Gastroesophageal sphincter (tissue), 4 donors: ENCODE data around the gene CABP7. TPM values are rescaled to one million over a fixed set of nuclear protein-coding genes. Genes with fewer than 3 reads are reported as not detected.

Experiments used
- ATAC-seq: fragments of 150-250 bp; one replicate; pipeline ENCODE4 v1.9.1; 2016; ENCODE audit warnings: mild to moderate bottlenecking, moderate library complexity
- H3K27ac ChIP-seq, 4 donors: fragments of 200-600 bp; sonication (generic) in 3 of 4; 1 replicate in 3 of 4; 2 replicates in 1 of 4; pipeline ENCODE4 v1.5.1; 2016 to 2019
- H3K27me3 ChIP-seq: fragments of 200-600 bp; sonication (generic); one replicate; pipeline ENCODE4 v1.5.1; 2019
- H3K36me3 ChIP-seq, 2 donors: fragments of 200-600 bp; sonication (generic); one replicate each; pipeline ENCODE4 v1.5.1; 2019; ENCODE audit warnings: control low read depth in 1 of 2
- H3K4me1 ChIP-seq, 3 donors: fragments of 200-600 bp; sonication (generic); 1 replicate in 2 of 3; 2 replicates in 1 of 3; pipeline ENCODE4 v1.5.1; 2016 to 2019; ENCODE audit warnings: control low read depth in 2 of 3
- H3K4me3 ChIP-seq, 2 donors: fragments of 200-600 bp; sonication (generic); one replicate each; pipeline ENCODE4 v1.5.1; 2019; ENCODE audit warnings: mild to moderate bottlenecking in 1 of 2, moderate library complexity in 1 of 2
- H3K9me3 ChIP-seq, 3 donors: fragments of 200-600 bp; sonication (generic); one replicate each; pipeline ENCODE4 v1.5.1; 2017 to 2019; ENCODE audit warnings: control low read depth in 2 of 3
- EP300 ChIP-seq: sonication (generic); formaldehyde crosslinking; IDR thresholded peaks from one replicate; pipeline ENCODE4 v1.6.1; 2017; ENCODE audit warnings: antibody characterized with exemption, mild to moderate bottlenecking
- POLR2A ChIP-seq, 2 donors: fragments of 450-650 bp; IDR thresholded peaks; one replicate each; pipeline ENCODE4 v1.6.1; 2017; ENCODE audit warnings: antibody characterized with exemption in 2 of 2, mild to moderate bottlenecking in 2 of 2, moderate library complexity in 1 of 2
- POLR2AphosphoS5 ChIP-seq: sonication (generic); formaldehyde crosslinking; IDR thresholded peaks from one replicate; pipeline ENCODE4 v1.6.1; 2017; ENCODE audit warnings: antibody characterized with exemption
- WGBS, 2 donors: methylation state at CpG; one replicate each; pipeline ENCODE4 v1.1.5; 2018; ENCODE audit warnings: low coverage in 1 of 2; 5-methylcytosine and 5-hydroxymethylcytosine counted together
- total RNA-seq, 4 donors: library from RNA; depleted of rRNA; stranded (reverse); fragments of >200 nt; gene quantifications; one replicate each; pipeline ENCODE4 v1.1.0, GENCODE V29; 2016
- TF ChIP-seq, protein P1 (sequence below), 4 experiments: fragments of 200-600 bp in 2 of 4; fragments of 450-650 bp in 2 of 4; sonication (generic) in 1 of 4; IDR thresholded peaks; one replicate each; pipeline ENCODE4 v1.5.1; 2017 to 2019; ENCODE audit warnings: antibody characterized with exemption in 4 of 4, mild to moderate bottlenecking in 2 of 4, moderate library complexity in 2 of 4

CABP7 gene
- total RNA-seq, 4 donors from 2014 or later = 0.27 to 0.62 (median 0.32) TPM; not detected in 1

DNA sequence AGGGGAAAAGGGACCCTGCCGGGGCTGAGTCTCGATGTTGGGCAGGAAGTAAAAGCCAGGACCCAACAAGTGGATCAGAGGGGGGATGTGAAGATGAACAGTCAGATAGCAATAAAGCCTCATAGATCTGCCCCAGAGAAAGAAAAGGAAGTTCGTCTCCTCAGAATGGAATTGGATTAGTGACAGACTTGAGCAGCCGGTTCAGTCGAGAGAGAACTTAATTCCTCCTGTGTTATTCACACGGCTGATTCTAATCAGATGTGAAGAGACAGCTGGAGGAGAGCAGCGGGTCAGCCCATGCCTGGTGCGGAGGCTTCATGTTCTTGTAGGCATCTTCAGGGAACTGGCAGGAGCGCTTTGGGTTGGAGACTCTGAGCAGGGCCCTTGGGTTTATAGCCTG is 29.3 kb upstream of the CABP7 start:
- TF ChIP-seq POLR2AphosphoS5 (no peak), EP300 (no peak), POLR2A (IDR thresholded peaks at IDR 0.05) (no peak)
- TF ChIP-seq, protein P1, sequence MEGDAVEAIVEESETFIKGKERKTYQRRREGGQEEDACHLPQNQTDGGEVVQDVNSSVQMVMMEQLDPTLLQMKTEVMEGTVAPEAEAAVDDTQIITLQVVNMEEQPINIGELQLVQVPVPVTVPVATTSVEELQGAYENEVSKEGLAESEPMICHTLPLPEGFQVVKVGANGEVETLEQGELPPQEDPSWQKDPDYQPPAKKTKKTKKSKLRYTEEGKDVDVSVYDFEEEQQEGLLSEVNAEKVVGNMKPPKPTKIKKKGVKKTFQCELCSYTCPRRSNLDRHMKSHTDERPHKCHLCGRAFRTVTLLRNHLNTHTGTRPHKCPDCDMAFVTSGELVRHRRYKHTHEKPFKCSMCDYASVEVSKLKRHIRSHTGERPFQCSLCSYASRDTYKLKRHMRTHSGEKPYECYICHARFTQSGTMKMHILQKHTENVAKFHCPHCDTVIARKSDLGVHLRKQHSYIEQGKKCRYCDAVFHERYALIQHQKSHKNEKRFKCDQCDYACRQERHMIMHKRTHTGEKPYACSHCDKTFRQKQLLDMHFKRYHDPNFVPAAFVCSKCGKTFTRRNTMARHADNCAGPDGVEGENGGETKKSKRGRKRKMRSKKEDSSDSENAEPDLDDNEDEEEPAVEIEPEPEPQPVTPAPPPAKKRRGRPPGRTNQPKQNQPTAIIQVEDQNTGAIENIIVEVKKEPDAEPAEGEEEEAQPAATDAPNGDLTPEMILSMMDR (IDR thresholded peaks at IDR 0.05) = no peak
- Histone ChIP-seq H3K36me3 (peaks cover 0 to 81% of the 10 kb centered on the region in 2 donors), H3K4me3 (no peak overlapping the region), H3K9me3 (no peaks in the 10 kb centered on the region), H3K4me1 (peaks cover 0 to 14% (median 0%) of the 10 kb centered on the region in 3 donors), H3K27me3 (no peaks in the 10 kb centered on the region), H3K27ac (peak overlapping the region in 1 of 4 donors; percentile 18)
- 65 to 78% methylated on average over 7 to 8 of the region's 9 CpGs for WGBS, 2 donors
- ATAC-seq = no peak

DNA sequence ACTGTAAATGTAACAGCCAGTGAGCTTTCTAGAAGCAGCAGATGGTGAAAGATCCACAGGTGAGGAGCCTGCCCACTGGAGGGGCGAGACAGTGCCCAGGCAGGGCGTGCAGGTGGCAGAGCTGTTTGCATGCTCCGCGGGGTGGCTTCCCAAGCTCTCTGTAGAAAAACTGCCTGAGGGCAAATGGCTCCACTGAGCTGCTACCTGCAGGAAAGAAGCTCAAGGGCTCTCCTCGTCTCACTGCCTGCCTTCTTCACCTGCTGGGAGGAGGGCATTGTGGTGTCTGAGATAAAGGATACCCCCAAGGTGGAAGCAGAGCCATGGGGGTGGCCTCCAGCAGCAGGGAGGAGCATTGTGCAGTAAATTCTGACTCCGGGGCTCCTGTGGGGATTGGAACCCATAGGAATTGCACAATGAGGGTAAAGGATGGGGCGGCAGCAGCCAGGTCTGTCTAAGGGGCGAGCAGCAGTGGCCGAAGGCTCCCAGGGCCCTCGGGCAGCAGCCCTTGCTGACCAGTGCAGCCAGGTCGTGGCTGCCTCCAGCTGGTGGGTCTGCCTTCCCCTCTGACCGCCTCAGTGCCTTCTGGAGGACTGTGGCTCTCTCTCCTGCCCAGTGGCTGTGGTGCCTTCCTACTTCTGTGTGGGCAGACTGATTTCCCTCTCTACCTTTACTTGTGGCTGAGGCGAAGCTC is 28.0 kb upstream of the CABP7 start:
- WGBS, 2 donors = 93% methylated on average over 3 of the region's 13 CpGs; no CpG with 5 or more reads in 1 of the 2 donors

DNA sequence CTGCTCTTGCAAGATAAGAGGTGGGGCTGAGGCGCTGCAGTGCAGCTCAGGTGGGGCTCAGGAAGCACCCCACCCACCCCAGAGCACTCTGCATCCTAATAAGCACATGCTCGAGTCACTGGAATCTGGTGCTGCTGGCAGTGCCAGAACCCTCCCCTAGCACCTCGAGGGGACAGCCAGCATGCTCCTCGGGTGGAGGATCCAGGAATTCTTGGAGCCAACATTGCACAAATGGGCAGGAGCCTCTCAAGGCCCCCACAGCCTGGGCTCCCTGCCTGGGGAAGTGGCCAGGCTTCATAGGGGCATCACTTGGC is 27.5 kb upstream of the CABP7 start:
- peaks cover 0 to 81% of the 10 kb centered on the region in 2 donors for H3K36me3 ChIP-seq
- ATAC-seq = no peak

More for the DNA sequence above, 28.0 kb upstream of the CABP7 start:
- H3K4me1 ChIP-seq = peaks cover 0 to 14% (median 0%) of the 10 kb centered on the region in 3 donors
- H3K27ac ChIP-seq = no peak overlapping the region
- no peak overlapping the region for H3K4me3 ChIP-seq
- H3K9me3 ChIP-seq = no peaks in the 10 kb centered on the region
- ATAC-seq = no peak
- no peaks in the 10 kb centered on the region for H3K27me3 ChIP-seq
- H3K36me3 ChIP-seq = peaks cover 0 to 81% of the 10 kb centered on the region in 2 donors
- TF ChIP-seq POLR2A (IDR thresholded peaks at IDR 0.05) = no peak
- no peak for TF ChIP-seq EP300
- TF ChIP-seq POLR2AphosphoS5 = no peak
- TF ChIP-seq, protein P1 (IDR thresholded peaks at IDR 0.05) = no peak

DNA sequence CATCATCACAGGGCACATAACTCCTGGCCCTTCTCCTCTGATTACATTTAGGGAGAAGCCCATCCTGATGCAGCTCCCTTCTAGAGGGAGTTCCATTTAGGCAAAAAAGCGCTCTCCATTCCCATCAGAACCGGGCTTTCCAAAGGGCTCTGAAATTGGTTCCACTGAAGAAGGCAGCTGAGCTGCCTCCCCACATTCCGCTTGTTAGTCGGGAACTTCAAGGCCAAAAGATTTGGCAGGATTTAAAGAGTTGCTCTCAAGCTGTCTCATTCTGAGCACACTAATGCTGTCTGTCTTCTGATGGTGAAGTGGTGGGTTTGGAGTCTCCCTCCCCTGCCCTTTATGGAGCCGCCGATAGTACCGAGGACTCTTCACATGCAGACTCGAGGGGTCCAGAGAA is 26.6 kb upstream of the CABP7 start:
- Histone ChIP-seq H3K4me1 (peaks cover 0 to 14% (median 0%) of the 10 kb centered on the region in 3 donors), H3K36me3 (peaks cover 0 to 81% of the 10 kb centered on the region in 2 donors), H3K9me3 (no peaks in the 10 kb centered on the region), H3K27me3 (no peaks in the 10 kb centered on the region), H3K4me3 (no peak overlapping the region), H3K27ac (no peak overlapping the region)
- 41 to 100% methylated on average over 2 to 3 of the region's 8 CpGs for WGBS, 2 donors
- ATAC-seq = no peak
- no peak for TF ChIP-seq POLR2AphosphoS5

More for the DNA sequence above, 27.5 kb upstream of the CABP7 start:
- no CpG with 5 or more reads among the region's 4 CpGs for WGBS, 2 donors
- TF ChIP-seq POLR2AphosphoS5 (no peak), POLR2A (IDR thresholded peaks at IDR 0.05) (no peak), EP300 (no peak)
- TF ChIP-seq, protein P1 (IDR thresholded peaks at IDR 0.05) = no peak
- Histone ChIP-seq H3K9me3 (no peaks in the 10 kb centered on the region), H3K27me3 (no peaks in the 10 kb centered on the region), H3K4me3 (no peak overlapping the region), H3K27ac (no peak overlapping the region), H3K4me1 (peaks cover 0 to 14% (median 0%) of the 10 kb centered on the region in 3 donors)

DNA sequence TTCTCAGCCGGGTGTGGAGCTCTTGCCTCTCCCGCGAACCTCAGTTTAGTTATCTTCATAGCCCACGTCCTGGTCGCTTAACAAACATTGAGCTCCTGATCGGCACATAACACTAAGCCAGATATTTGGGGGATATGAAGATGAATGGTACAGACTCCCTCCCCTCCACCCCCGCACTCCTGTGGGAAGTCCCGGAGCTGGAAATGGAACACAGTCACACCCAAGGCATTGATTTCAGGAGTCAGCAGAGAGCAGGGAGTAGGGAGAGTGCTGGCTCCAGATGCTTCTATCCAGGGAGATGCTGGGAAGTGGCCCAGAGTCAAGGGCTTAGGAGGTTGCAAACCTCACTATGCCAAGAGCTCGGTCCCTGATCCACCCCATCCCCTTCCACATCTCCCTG is 26.1 kb upstream of the CABP7 start:
- 65 to 100% methylated on average over 1 to 6 of the region's 9 CpGs for WGBS, 2 donors
- Histone ChIP-seq H3K27ac (no peak overlapping the region), H3K4me3 (no peak overlapping the region), H3K9me3 (no peaks in the 10 kb centered on the region), H3K4me1 (peaks cover 0 to 14% (median 0%) of the 10 kb centered on the region in 3 donors), H3K27me3 (no peaks in the 10 kb centered on the region), H3K36me3 (peaks cover 0 to 77% of the 10 kb centered on the region in 2 donors)
- TF ChIP-seq, protein P1 (IDR thresholded peaks at IDR 0.05) = no peak
- no peak for TF ChIP-seq EP300
- TF ChIP-seq POLR2A (IDR thresholded peaks at IDR 0.05) = no peak
- TF ChIP-seq POLR2AphosphoS5 = no peak
- peak; percentile 10 for ATAC-seq
